Gastrocnemius medialis (tissue), 4 donors: Measurements from ENCODE around the gene PAFAH2. TPM values are rescaled to one million over a fixed set of nuclear protein-coding genes. Genes with fewer than 3 reads are reported as not detected.

Experiments
- ATAC-seq, 2 donors: fragments of 150-250 bp; one replicate each; pipeline ENCODE4 v1.9.1; 2016
- DNase-seq, 2 donors: peaks; one replicate each; pipeline ENCODE4 v3.0.0-alpha.2; 2019
- H3K27ac ChIP-seq, 4 donors: fragments of 200-600 bp; sonication (generic); 1 replicate in 1 of 4; 2 replicates in 3 of 4; pipeline ENCODE4 v1.5.1; 2016 to 2018; ENCODE audit warnings: mild to moderate bottlenecking in 2 of 4, moderate library complexity in 1 of 4
- H3K27me3 ChIP-seq, 3 donors: fragments of 200-600 bp; sonication (generic) in 2 of 3; 1 replicate in 1 of 3; 2 replicates in 2 of 3; pipeline versions ENCODE4 v1.5.1 to v1.6.0; 2016 to 2019; ENCODE audit warnings: mild to moderate bottlenecking in 1 of 3, moderate library complexity in 1 of 3
- H3K36me3 ChIP-seq, 2 donors: fragments of 200-600 bp; sonication (generic) in 1 of 2; one replicate each; pipeline ENCODE4 v1.5.1; 2017 to 2018
- H3K4me1 ChIP-seq, 2 donors: fragments of 200-600 bp; sonication (generic) in 1 of 2; one replicate each; pipeline ENCODE4 v1.5.1; 2016 to 2017; ENCODE audit warnings: mild to moderate bottlenecking in 2 of 2
- H3K4me3 ChIP-seq, 4 donors: fragments of 200-600 bp; sonication (generic) in 3 of 4; 1 replicate in 1 of 4; 2 replicates in 3 of 4; pipeline ENCODE4 v1.5.1; 2016 to 2019; ENCODE audit warnings: mild to moderate bottlenecking in 2 of 4
- H3K9me3 ChIP-seq, 3 donors: fragments of 200-600 bp; sonication (generic) in 2 of 3; 1 replicate in 1 of 3; 2 replicates in 2 of 3; pipeline ENCODE4 v1.5.1; 2016 to 2019
- CTCF ChIP-seq, 5 experiments: fragments of 450-650 bp in 3 of 5; fragments of 200-600 bp in 2 of 5; sonication (generic) in 2 of 5; IDR thresholded peaks in 4 of 5; conservative IDR thresholded peaks in 1 of 5; 1 replicate in 4 of 5; 2 replicates in 1 of 5; pipeline ENCODE4 v1.5.1; 2016 to 2019; ENCODE audit warnings: antibody characterized with exemption in 5 of 5, mild to moderate bottlenecking in 3 of 5, moderate library complexity in 3 of 5
- POLR2A ChIP-seq, 2 donors: fragments of 450-650 bp; IDR thresholded peaks; one replicate each; pipeline ENCODE4 v1.6.1; 2017; ENCODE audit warnings: antibody characterized with exemption in 2 of 2, mild to moderate bottlenecking in 2 of 2, moderate library complexity in 2 of 2
- in situ Hi-C, 4 donors: fragments of 200-750 bp; cut with MboI; loops; one replicate each; pipeline versions ENCODE4 v1.15.0 to v1.8.0; 2017; ENCODE audit warnings: low sequenced_read_pairs in 4 of 4
- intact Hi-C: fragments of 100-400 bp; cut with DNase I; formaldehyde crosslinking; loops from one replicate; pipeline ENCODE4 v1.15.1; 2023; ENCODE audit warnings: low total_unique reads
- total RNA-seq, 4 donors: library from RNA; depleted of rRNA; stranded (reverse); fragments of >200 nt; gene quantifications; one replicate each; pipeline versions ENCODE4 v1.1.0 to v1.2.3, GENCODE V29; 2016

PAFAH2 gene
- total RNA-seq, 4 donors from 2014 or later, result 9.0 to 35.5 (median 16.1) TPM

GRCh38 chr1:26029864-26030481 is 32.1 kb upstream of the PAFAH2 start:
- Histone ChIP-seq H3K4me3 (no peak overlapping the region), H3K4me1 (peaks cover 8% of the 10 kb centered on the region in 2 donors), H3K27me3 (no peaks in the 10 kb centered on the region), H3K9me3 (no peaks in the 10 kb centered on the region), H3K36me3 (no peaks in the 10 kb centered on the region), H3K27ac (no peak overlapping the region)
- no peak for DNase-seq
- intact Hi-C loops, result no loop called here
- ATAC-seq, result no peak
- TF ChIP-seq POLR2A (IDR thresholded peaks at IDR 0.05) (no peak), CTCF (IDR thresholded peaks at IDR 0.05 in 4 of 5, conservative IDR thresholded peaks at IDR 0.05 in 1 of 5) (no peak)
- in situ Hi-C loops, result loop anchor here in 2 of 4 donors (10.0 to 25.0 kb wide), 2 partner anchors 115 to 132 kb away; partner anchors contain the start of genes C1orf232 (in 1 of the 2), FAM110D (in 1 of the 2), ZNF593 (in 1 of the 2) and ZNF593OS (in 1 of the 2)

- no peak for DNase-seq
- H3K9me3 ChIP-seq, result no peaks in the 10 kb centered on the region
- H3K4me1 ChIP-seq, result peaks cover under 1 to 7% of the 10 kb centered on the region in 2 donors
- H3K27ac ChIP-seq, result no peak overlapping the region
- H3K4me3 ChIP-seq, result no peak overlapping the region
- intact Hi-C loops (no loop called here), in situ Hi-C loops (loop anchor here in 1 of 4 donors (25.0 kb wide), 1 partner anchor 133 kb away; the partner anchor contains the start of genes C1orf232, FAM110D, ZNF593 and ZNF593OS)
- no peak for TF ChIP-seq CTCF (IDR thresholded peaks at IDR 0.05 in 4 of 5, conservative IDR thresholded peaks at IDR 0.05 in 1 of 5)
- no peak for TF ChIP-seq POLR2A (IDR thresholded peaks at IDR 0.05)
- ATAC-seq, result no peak
- H3K36me3 ChIP-seq, result no peaks in the 10 kb centered on the region
- H3K27me3 ChIP-seq, result no peaks in the 10 kb centered on the region
Observed at GRCh38 chr1:26029054-26029863, 31.4 kb upstream of the PAFAH2 start.

GRCh38 chr1:26028490-26028980 is 30.7 kb upstream of the PAFAH2 start:
- Histone ChIP-seq H3K4me3 (no peak overlapping the region), H3K9me3 (no peaks in the 10 kb centered on the region), H3K36me3 (no peaks in the 10 kb centered on the region), H3K27ac (no peak overlapping the region), H3K4me1 (peaks cover 0 to 11% of the 10 kb centered on the region in 2 donors), H3K27me3 (no peaks in the 10 kb centered on the region)
- ATAC-seq, result no peak
- intact Hi-C loops (no loop called here), in situ Hi-C loops (loop anchor here in 1 of 4 donors (25.0 kb wide), 1 partner anchor 134 kb away; the partner anchor contains the start of genes C1orf232, FAM110D, ZNF593 and ZNF593OS)
- DNase-seq, result no peak
- no peak for TF ChIP-seq POLR2A (IDR thresholded peaks at IDR 0.05)
- TF ChIP-seq CTCF (IDR thresholded peaks at IDR 0.05 in 4 of 5, conservative IDR thresholded peaks at IDR 0.05 in 1 of 5), result no peak

- in situ Hi-C loops, result loop anchor here in 1 of 4 donors (25.0 kb wide), 1 partner anchor 134 kb away; the partner anchor contains the start of genes C1orf232, FAM110D, ZNF593 and ZNF593OS
- H3K4me3 ChIP-seq, result no peak overlapping the region
- peaks cover 3 to 17% of the 10 kb centered on the region in 2 donors for H3K4me1 ChIP-seq
Observed at GRCh38 chr1:26027716-26028489, 30.0 kb upstream of the PAFAH2 start.

More at GRCh38 chr1:26027716-26028489, 30.0 kb upstream of the PAFAH2 start:
- TF ChIP-seq POLR2A (IDR thresholded peaks at IDR 0.05) (no peak), CTCF (IDR thresholded peaks at IDR 0.05 in 4 of 5, conservative IDR thresholded peaks at IDR 0.05 in 1 of 5) (no peak)
- DNase-seq (no peak), ATAC-seq (no peak)
- H3K27ac ChIP-seq, result no peak overlapping the region
- no peaks in the 10 kb centered on the region for H3K9me3 ChIP-seq
- no peaks in the 10 kb centered on the region for H3K36me3 ChIP-seq
- intact Hi-C loops, result no loop called here
- H3K27me3 ChIP-seq, result no peaks in the 10 kb centered on the region
